Fibroblast of the aortic adventitia (primary cell): Measurements from ENCODE around the gene FADS2. TPM values are rescaled to one million over a fixed set of nuclear protein-coding genes. Genes with fewer than 3 reads are reported as not detected.
A peak's percentile ranks its signal among the peaks of the same experiment; 100 is the strongest.

ENCODE experiments used
- DNase-seq: peaks from one replicate; pipeline ENCODE4 v3.0.0-alpha.2; 2010; ENCODE audit warnings: low read depth
- H3K4me3 ChIP-seq: 2 replicates; pipeline ENCODE4 v1.5.1; 2011; ENCODE audit warnings: low read depth, mild to moderate bottlenecking, control low read depth, low read length, moderate library complexity
- total RNA-seq: library from RNA; depleted of rRNA; stranded (reverse); fragments of >200 nt; gene quantifications from 2 replicates; pipeline ENCODE4 v1.2.3, GENCODE V29; 2012; ENCODE audit warnings: low replicate concordance
- TF ChIP-seq, protein P1 (sequence below): IDR thresholded peaks from 2 replicates; pipeline ENCODE4 v1.5.1; 2011; ENCODE audit warnings: mild to moderate bottlenecking, low read length, control low read depth, inconsistent platforms; ENCODE audit not compliant: insufficient read depth

The FADS2 gene
- total RNA-seq = 125 and 143 TPM in 2 replicates

DNA sequence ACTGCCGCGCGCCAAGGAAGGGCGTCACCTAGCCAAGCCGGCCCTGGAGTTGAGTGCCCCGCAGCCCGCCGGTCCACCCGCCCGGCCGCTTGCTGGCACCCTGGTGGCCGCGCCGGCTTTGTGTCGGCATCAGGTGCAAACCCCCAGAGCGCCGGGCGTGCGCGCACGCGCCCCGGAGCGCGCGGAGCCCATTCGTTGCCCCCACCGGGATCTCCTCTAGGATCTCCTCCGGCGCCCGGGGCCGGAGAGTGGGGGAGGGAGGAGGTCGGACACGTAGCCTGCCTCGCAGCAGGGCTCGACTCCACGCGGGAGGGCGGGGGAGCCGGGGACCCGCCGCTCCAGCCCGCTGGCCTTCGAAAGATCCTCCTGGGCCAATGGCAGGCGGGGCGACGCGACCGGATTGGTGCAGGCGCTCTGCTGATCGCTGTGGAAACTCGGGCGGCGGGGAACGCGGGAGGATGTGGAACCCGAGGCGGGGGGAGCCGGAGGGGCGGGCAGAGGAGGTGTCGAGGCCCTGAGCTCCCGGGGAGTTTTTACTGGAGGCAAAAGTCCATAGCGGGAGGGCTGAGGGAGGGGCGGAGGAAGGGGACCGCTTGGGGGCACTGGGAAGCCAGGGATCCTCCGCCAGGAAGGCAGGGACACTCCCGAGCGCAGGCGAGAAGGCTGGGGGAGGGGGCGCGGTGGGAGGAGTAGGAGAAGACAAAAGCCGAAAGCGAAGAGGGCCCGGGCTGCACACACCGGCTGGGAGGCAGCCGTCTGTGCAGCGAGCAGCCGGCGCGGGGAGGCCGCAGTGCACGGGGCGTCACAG, at the start of gene FADS2:
FADS2 (plus strand) TSS at position 730 of the 808 bp plus-strand sequence. CDS start 91 bp downstream, outside the sequence.
- TF ChIP-seq, protein P1, sequence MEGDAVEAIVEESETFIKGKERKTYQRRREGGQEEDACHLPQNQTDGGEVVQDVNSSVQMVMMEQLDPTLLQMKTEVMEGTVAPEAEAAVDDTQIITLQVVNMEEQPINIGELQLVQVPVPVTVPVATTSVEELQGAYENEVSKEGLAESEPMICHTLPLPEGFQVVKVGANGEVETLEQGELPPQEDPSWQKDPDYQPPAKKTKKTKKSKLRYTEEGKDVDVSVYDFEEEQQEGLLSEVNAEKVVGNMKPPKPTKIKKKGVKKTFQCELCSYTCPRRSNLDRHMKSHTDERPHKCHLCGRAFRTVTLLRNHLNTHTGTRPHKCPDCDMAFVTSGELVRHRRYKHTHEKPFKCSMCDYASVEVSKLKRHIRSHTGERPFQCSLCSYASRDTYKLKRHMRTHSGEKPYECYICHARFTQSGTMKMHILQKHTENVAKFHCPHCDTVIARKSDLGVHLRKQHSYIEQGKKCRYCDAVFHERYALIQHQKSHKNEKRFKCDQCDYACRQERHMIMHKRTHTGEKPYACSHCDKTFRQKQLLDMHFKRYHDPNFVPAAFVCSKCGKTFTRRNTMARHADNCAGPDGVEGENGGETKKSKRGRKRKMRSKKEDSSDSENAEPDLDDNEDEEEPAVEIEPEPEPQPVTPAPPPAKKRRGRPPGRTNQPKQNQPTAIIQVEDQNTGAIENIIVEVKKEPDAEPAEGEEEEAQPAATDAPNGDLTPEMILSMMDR = peak; percentile 1
- DNase-seq = peak; percentile 94
- peak within 1 kb of the TSS; percentile 91 for H3K4me3 ChIP-seq

DNA sequence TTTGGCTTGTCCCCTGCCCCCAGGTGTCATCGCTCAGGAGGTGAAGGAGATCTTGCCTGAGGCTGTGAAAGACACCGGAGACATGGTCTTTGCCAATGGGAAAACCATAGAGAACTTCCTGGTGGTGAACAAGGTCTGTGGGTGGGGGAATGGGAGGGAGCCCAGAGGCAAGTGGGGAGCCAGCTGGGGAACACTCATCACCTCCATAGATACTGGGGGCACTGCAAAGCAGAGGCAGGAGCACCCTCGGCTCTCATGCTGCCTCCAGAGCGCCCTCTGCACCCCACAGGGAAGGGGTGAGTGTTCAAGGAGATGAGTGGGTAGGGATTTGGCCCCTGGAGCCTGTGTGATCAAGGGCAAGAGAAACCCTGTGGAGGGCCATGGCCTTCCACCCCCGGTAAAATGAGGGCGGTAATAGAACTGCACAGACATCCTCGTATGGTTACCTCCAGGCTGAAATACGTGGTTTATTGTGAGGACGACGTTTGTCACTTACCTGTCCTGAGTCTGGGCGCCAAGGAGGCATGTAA, 49.7 kb upstream of the FADS2 start:
- TF ChIP-seq, protein P1 = no peak
- no peak for DNase-seq
- H3K4me3 ChIP-seq = no peak overlapping the region

GRCh38 chr11:61778920-61779650, 49.0 kb upstream of the FADS2 start:
- TF ChIP-seq, protein P1 = no peak
- no peak overlapping the region for H3K4me3 ChIP-seq
- no peak for DNase-seq

DNA sequence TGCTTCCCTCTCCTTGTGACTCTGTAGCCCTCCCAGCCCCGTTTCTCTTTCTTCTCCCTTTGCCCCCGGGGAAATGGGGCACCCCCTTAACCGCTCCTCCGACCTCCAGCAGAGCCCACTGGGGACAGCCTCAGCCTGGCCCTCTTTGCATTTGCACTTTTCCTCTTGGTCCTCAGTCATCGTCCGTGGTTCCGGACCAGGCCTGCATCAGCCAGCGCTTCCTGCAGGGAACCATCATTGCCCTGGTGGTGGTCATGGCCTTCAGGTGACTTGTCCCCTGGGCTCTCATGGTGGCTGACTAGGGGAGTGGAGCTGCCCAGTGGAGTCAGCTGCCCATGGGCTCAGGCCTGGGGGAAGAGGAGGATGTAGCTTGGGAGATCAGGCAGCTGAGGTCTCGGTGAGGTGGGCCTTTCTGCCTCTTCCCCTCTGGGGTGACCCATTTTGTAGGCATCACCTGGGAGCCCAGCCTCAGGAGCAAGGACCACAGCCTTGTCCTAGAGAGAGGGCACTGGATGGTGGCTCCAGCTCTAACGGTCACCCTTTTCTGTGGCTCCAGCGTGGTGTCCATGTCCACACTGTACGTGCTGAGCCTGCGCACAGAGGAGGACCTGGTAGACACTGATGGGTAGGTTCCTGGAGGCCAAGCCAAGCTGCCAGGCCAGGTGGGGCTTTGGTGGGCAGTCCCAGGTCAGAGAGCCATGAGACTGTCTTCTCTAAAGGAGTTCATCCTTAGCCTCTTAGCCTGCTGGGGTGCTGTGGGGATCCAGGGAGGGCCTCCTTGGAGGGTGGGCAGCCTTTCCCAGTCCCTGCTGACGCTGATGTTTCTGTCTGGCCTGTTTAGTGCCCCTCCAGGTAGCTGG, 48.2 kb upstream of the FADS2 start:
- TF ChIP-seq, protein P1 = no peak
- no peak for DNase-seq
- H3K4me3 ChIP-seq = no peak overlapping the region

- TF ChIP-seq, protein P1 = no peak
- no peak overlapping the region for H3K4me3 ChIP-seq
- no peak for DNase-seq
Observed at GRCh38 chr11:61780581-61781162, 47.4 kb upstream of the FADS2 start.

GRCh38 chr11:61781585-61781984, 46.5 kb upstream of the FADS2 start:
- DNase-seq = no peak
- no peak overlapping the region for H3K4me3 ChIP-seq
- TF ChIP-seq, protein P1 = no peak
